ENCODE results near the gene RTN4RL1.

DNA sequence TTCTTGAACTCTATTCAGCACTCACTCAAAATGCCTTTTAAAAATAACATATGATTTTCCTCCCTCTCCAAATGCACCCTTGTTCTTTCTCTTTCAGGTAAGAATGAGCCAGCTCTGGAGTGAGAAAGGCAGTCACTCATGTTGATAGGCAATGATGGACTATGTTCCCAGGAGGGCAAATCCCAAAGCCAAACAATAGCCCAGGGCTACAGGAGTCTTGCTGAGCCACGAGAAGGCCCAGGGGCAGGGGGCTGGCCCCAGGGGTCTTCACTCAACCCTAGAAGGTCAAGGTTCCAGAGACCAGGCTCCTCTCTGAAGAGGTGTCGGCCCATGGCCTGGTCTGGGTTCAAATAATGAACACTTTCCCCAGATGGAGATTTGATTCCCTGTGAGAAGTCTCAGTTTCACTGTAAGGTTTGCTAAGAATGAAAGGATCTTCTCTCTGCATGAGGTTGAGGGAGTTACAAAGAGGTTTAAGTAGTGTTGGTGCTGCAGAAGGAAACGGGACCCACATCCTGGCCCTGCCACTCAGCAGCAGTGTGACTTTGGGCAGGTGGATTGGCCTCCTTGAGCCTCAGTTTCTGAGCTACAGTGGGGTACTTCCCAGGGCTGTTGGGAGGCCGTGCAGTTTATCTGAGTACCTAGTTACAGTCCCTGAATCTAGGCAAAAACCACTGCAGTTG is 49.0 kb downstream of the RTN4RL1 start:
- no peak for TF ChIP-seq POLR2A (IDR thresholded peaks at IDR 0.05; ENCODE audit: low read depth)
- TF ChIP-seq, protein P1, sequence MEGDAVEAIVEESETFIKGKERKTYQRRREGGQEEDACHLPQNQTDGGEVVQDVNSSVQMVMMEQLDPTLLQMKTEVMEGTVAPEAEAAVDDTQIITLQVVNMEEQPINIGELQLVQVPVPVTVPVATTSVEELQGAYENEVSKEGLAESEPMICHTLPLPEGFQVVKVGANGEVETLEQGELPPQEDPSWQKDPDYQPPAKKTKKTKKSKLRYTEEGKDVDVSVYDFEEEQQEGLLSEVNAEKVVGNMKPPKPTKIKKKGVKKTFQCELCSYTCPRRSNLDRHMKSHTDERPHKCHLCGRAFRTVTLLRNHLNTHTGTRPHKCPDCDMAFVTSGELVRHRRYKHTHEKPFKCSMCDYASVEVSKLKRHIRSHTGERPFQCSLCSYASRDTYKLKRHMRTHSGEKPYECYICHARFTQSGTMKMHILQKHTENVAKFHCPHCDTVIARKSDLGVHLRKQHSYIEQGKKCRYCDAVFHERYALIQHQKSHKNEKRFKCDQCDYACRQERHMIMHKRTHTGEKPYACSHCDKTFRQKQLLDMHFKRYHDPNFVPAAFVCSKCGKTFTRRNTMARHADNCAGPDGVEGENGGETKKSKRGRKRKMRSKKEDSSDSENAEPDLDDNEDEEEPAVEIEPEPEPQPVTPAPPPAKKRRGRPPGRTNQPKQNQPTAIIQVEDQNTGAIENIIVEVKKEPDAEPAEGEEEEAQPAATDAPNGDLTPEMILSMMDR (IDR thresholded peaks at IDR 0.05): no peak

All from esophagus muscularis mucosa (tissue), 3 donors.